ENCODE results near the gene ZDHHC8. TPM values are rescaled to one million over a fixed set of nuclear protein-coding genes. Genes with fewer than 3 reads are reported as not detected.

Gene ZDHHC8
- total and polyA plus RNA-seq, 2 donors (not counting 3 experiments of a cell fraction or from before 2014, with no cell fraction given) = 49.8 to 131 TPM

DNA sequence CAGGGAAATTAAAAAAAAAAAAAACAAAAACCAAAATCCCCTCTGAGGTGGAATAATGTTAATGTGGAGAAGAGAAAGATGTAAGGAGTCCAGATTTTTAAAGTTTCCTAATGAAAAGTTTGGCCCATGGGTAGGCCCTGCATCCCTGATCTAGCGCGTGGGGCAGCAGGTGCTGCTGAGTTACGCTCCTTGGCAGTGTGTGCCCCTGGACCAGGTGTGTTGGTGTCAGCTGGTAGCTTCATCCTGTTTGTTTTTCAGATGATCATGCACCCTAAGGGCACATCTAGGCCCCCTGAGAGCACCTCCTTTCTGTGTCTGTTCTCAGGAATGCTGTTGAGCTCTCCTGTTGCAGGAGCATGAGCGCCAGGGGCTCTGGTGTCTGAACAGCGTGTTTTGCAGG is 44.8 kb upstream of the ZDHHC8 start:
- Histone ChIP-seq H3K79me2 (ENCODE audit: control insufficient read depth, insufficient read depth, low read length) (peaks cover 80% of the 10 kb centered on the region), H2AFZ (ENCODE audit: low read depth, low read length) (no peak overlapping the region), H3K9me3 (replicated peaks; ENCODE audit: control insufficient read depth, insufficient read depth, low read length) (no peaks in the 10 kb centered on the region), H3K4me1 (ENCODE audit: control insufficient read depth, extremely low read depth, insufficient read depth, low read length) (peaks cover 13% of the 10 kb centered on the region), H3K27ac (ENCODE audit: insufficient read depth, low read depth, low read length) (no peak overlapping the region), H4K20me1 (replicated peaks; ENCODE audit: control insufficient read depth, extremely low read depth, insufficient read depth, low read length) (peaks cover 2% of the 10 kb centered on the region), H3K36me3 (ENCODE audit: control insufficient read depth in 2 of 2, extremely low read depth in 1 of 2, insufficient read depth in 2 of 2, low read length in 2 of 2) (peaks cover 38 to 54% of the 10 kb centered on the region in 2 experiments), H3K9ac (replicated peaks; ENCODE audit: extremely low read depth, insufficient read depth, low read length) (no peak overlapping the region), H3K4me3 (replicated peaks in 1 of 3; ENCODE audit: insufficient read depth in 1 of 3, low read depth in 1 of 3, low read length in 3 of 3) (no peak overlapping the region), H3K9me1 (replicated peaks; ENCODE audit: control insufficient read depth, extremely low read depth, insufficient read depth, low read length) (no peaks in the 10 kb centered on the region), H3K27me3 (ENCODE audit: control insufficient read depth in 2 of 2, insufficient read depth in 2 of 2, low read length in 2 of 2) (no peaks in the 10 kb centered on the region), H3K4me2 (ENCODE audit: insufficient read depth, low read length) (no peak overlapping the region)
- BruUV-seq (replicated peaks) = no TSS peak
- dilution Hi-C loops (cut with MboI; ENCODE audit: extremely low pct_ligation_motif_present, low sequenced_read_pairs) (no loop called here), intact Hi-C loops (cut with micrococcal nuclease) (no loop called here)
- no peak for FAIRE-seq
- ChIA-PET CTCF (no interaction called here), POLR2A (no interaction called here)
- no peak for DNase-seq (ENCODE audit: low read depth, low spot score)
- TF ChIP-seq, protein P1, sequence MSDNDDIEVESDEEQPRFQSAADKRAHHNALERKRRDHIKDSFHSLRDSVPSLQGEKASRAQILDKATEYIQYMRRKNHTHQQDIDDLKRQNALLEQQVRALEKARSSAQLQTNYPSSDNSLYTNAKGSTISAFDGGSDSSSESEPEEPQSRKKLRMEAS (IDR thresholded peaks at IDR 0.05; ENCODE audit: insufficient read depth, insufficient read length) = no peak
- no peak for TF ChIP-seq JUN (IDR thresholded peaks at IDR 0.05; ENCODE audit: borderline replicate concordance, insufficient read depth, insufficient read length, low read depth)
- no peak for TF ChIP-seq GATA2 (IDR thresholded peaks at IDR 0.05; ENCODE audit: insufficient read depth, insufficient read length, low read depth, low read length)
- no peak for TF ChIP-seq EZH2 (IDR thresholded peaks at IDR 0.05; ENCODE audit: borderline replicate concordance, low read depth, low read length, severe bottlenecking)
- TF ChIP-seq POLR2A (IDR thresholded peaks at IDR 0.05; ENCODE audit: low read depth, low read length) = no peak
- no peak for TF ChIP-seq POLR2AphosphoS5 (IDR thresholded peaks at IDR 0.05; ENCODE audit: insufficient read depth, low read depth, low read length)
- no peak for TF ChIP-seq CTCF (IDR thresholded peaks at IDR 0.05; ENCODE audit: extremely low read depth in 1 of 2, insufficient read depth in 1 of 2, low read depth in 1 of 2, low read length in 2 of 2)
- no peak for TF ChIP-seq MYC (IDR thresholded peaks at IDR 0.05; ENCODE audit: low read depth, low read length)
- no peak for TF ChIP-seq FOS (IDR thresholded peaks at IDR 0.05; ENCODE audit: borderline replicate concordance, insufficient read depth, low read length)
